ENCODE data around the gene PLEKHA1.

Gene PLEKHA1

DNA sequence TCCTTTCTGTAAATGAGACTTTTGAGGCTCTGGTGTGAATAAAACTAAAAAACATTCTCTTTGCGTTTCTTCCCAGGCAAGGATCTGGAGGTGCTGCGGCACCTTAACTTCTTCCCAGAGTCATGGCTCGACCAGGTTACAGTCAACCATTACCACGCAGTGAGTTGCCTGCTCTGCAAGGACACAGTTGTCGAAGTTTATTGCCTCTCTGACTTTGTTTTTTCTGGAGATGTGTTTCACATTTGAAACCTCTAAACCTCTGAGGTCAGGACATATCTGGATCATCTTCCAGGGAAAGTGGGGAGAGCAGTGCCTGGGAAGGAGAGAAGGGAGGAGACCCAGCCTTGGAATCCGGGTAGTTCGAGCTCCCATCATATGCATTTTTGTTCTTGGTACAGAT lies 43.4 kb upstream of the PLEKHA1 start:
- no peak for TF ChIP-seq CTCF (conservative IDR thresholded peaks at IDR 0.05)
- no peak overlapping the region for H3K27ac ChIP-seq

DNA sequence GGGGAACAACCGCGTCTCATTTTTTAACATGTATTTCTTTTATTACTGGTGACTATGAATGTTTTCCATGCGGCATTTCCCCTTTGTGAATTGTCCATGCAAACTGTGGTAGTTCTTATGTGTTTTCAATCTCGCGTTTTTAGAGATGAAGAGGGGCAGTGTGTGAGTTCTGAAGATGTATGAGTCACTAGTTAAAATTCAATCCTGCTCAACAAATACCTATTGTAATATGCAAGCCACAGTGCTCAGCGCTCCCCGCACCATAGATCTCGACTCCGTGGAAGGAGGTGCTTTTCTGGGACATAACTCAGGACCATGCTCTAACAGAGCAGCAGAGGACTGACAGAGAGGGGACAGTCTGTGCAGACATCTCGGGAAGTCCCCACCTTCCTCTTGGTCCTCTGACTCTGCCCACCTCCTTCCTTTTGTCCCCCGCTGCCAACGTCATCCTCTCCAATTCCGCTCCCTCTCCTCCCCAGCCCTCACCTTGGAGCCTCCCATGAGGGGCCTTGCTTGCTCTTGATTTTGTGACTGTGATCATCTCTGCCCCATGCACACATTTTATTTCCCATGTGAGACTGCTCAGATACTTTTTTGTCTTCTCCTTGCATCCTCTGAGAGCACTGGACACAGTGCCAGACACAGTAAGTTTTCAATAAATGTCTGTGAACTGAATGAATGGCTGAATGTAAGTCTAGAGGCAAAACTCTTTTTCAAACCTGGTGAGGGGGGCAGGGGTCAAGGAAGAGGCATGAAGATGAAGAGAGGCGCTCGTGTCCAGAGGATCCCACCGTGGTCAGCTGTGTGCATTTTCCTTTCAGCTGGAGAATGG lies 42.7 kb upstream of the PLEKHA1 start:
- TF ChIP-seq CTCF (conservative IDR thresholded peaks at IDR 0.05), result no peak
- H3K27ac ChIP-seq, result no peak overlapping the region

GRCh38 chr10:122333037-122333436 lies 41.5 kb upstream of the PLEKHA1 start:
- TF ChIP-seq CTCF (conservative IDR thresholded peaks at IDR 0.05), result no peak
- H3K27ac ChIP-seq, result no peak overlapping the region

DNA sequence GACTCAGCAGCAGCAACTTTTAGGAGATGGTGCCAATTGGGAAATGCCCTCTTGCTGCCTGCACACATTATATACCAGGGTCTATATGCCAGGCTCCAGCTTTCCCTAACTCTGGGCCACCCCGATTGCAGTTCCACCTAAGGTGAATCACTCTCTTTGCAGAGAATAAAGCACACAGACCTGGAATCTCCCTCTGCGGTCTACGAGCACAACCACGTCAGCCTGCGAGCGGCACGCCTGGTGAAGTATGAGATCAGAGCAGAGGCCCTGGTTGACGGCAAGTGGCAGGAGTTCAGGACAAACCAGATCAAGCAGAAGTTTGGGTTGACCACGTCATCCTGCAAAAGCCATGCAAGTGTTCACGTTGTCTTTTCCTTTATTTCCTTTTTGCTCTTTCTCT lies 38.2 kb upstream of the PLEKHA1 start:
- no peak overlapping the region for H3K27ac ChIP-seq
- TF ChIP-seq CTCF (conservative IDR thresholded peaks at IDR 0.05), result no peak

GRCh38 chr10:122336961-122337360 lies 37.5 kb upstream of the PLEKHA1 start:
- H3K27ac ChIP-seq, result no peak overlapping the region
- no peak for TF ChIP-seq CTCF (conservative IDR thresholded peaks at IDR 0.05)

- H3K27ac ChIP-seq, result no peak overlapping the region
- no peak for TF ChIP-seq CTCF (conservative IDR thresholded peaks at IDR 0.05)
Observed at GRCh38 chr10:122338609-122339441, 35.7 kb upstream of the PLEKHA1 start.

- no peak for TF ChIP-seq CTCF (conservative IDR thresholded peaks at IDR 0.05)
- H3K27ac ChIP-seq, result no peak overlapping the region
Observed at GRCh38 chr10:122341141-122341810, 33.2 kb upstream of the PLEKHA1 start.

All from VCaP (cell line).